HG02938 (cell line): ENCODE measurements around the gene CENPB.
"Not testable (repeated sequence)": the region's sequence is repeated elsewhere in the genome, so short reads cannot be mapped to it uniquely, and the experiment has no call there.

Experiments
- ATAC-seq: cut with Tn5 transposase; IDR thresholded peaks from one replicate; pipeline ENCODE4 v1.9.1; 2021; ENCODE audit warnings: mild to moderate bottlenecking, moderate library complexity; ENCODE audit not compliant: unreplicated experiment

The CENPB gene

GRCh38 chr20:3786665-3787323, at the start of gene CENPB:
CENPB (minus strand) TSS chr20:3786740; CDS start chr20:3786483, 257 bp downstream.
- ATAC-seq, result peak; percentile 66

- no peak for ATAC-seq
Measured at GRCh38 chr20:3836132-3836531, 49.6 kb upstream of the CENPB start.

GRCh38 chr20:3829891-3830290, 43.4 kb upstream of the CENPB start:
- not testable (repeated sequence) for ATAC-seq

- no peak for ATAC-seq
Measured at GRCh38 chr20:3828798-3829197, 42.3 kb upstream of the CENPB start.

- ATAC-seq, result no peak
Measured at GRCh38 chr20:3826420-3826819, 39.9 kb upstream of the CENPB start.

- no peak for ATAC-seq
Measured at GRCh38 chr20:3825526-3825925, 39.0 kb upstream of the CENPB start.

GRCh38 chr20:3823881-3824280, 37.3 kb upstream of the CENPB start:
- no peak for ATAC-seq

- no peak for ATAC-seq
Measured at GRCh38 chr20:3821996-3822395, 35.5 kb upstream of the CENPB start.

- no peak for ATAC-seq
Measured at GRCh38 chr20:3820901-3821727, 34.6 kb upstream of the CENPB start.

GRCh38 chr20:3820048-3820900, 33.7 kb upstream of the CENPB start, which contains the start of gene AP5S1:
AP5S1 (plus strand) TSS chr20:3820547; CDS start chr20:3822118, 1,571 bp downstream.
- peak; percentile 70 for ATAC-seq

GRCh38 chr20:3819411-3820047, 33.0 kb upstream of the CENPB start:
- no peak for ATAC-seq

- ATAC-seq, result no peak
Measured at GRCh38 chr20:3818155-3819151, 31.9 kb upstream of the CENPB start.

- ATAC-seq, result no peak
Measured at GRCh38 chr20:3815703-3816315, 29.3 kb upstream of the CENPB start.

- ATAC-seq, result no peak
Measured at GRCh38 chr20:3814928-3815495, 28.5 kb upstream of the CENPB start.

GRCh38 chr20:3813848-3814581, 27.5 kb upstream of the CENPB start:
- no peak for ATAC-seq

- no peak for ATAC-seq
Measured at GRCh38 chr20:3812975-3813847, 26.7 kb upstream of the CENPB start.

- no peak for ATAC-seq
Measured at GRCh38 chr20:3812259-3812681, 25.7 kb upstream of the CENPB start.
